Calu3 (cell line): ENCODE results near the gene GAS7. TPM values are rescaled to one million over a fixed set of nuclear protein-coding genes. Genes with fewer than 3 reads are reported as not detected.

Experiments
- BruUV-seq: library from RNA; stranded (reverse); fragments of 400-500 nt; replicated peaks from 2 replicates; lab custom pipeline; 2021; lab: Mats Ljungman, UMichigan
- CTCF ChIA-PET: fragments of 300-600 bp; sonication (Branson Sonifier 250); formaldehyde crosslinking; loops from one replicate; lab custom pipeline; 2022; ENCODE audit warnings: antibody characterized with exemption; lab: Charles Lee
- DNase-seq: peaks from one replicate; pipeline ENCODE4 v3.0.0; 2022
- H3K27ac Mint-ChIP-seq: one replicate; pipeline ENCODE4 v1.8.0; 2022; ENCODE audit warnings: mixed read lengths; ENCODE audit not compliant: unreplicated experiment
- H3K27me3 Mint-ChIP-seq: one replicate; pipeline ENCODE4 v1.8.0; 2022; ENCODE audit warnings: mixed read lengths; ENCODE audit not compliant: unreplicated experiment
- H3K36me3 Mint-ChIP-seq: one replicate; pipeline ENCODE4 v1.8.0; 2022; ENCODE audit warnings: mild to moderate bottlenecking, moderate library complexity, mixed read lengths; ENCODE audit not compliant: insufficient read depth, unreplicated experiment
- H3K4me1 Mint-ChIP-seq: one replicate; pipeline ENCODE4 v1.8.0; 2022; ENCODE audit warnings: mild to moderate bottlenecking, low read depth, mixed read lengths; ENCODE audit not compliant: unreplicated experiment
- H3K4me3 Mint-ChIP-seq: one replicate; pipeline ENCODE4 v1.8.0; 2022; ENCODE audit warnings: mild to moderate bottlenecking, low read depth, moderate library complexity, mixed read lengths; ENCODE audit not compliant: unreplicated experiment
- H3K9me3 Mint-ChIP-seq: one replicate; pipeline ENCODE4 v1.8.0; 2022; ENCODE audit warnings: low read depth, mixed read lengths; ENCODE audit not compliant: unreplicated experiment
- CTCF ChIP-seq: fragments of 200-600 bp; IDR thresholded peaks from one replicate; pipeline ENCODE4 v1.8.0; 2022; ENCODE audit warnings: antibody characterized with exemption; ENCODE audit not compliant: unreplicated experiment
- intact Hi-C: fragments of 100-400 bp; cut with micrococcal nuclease; formaldehyde crosslinking; loops from one replicate; pipeline ENCODE4 v1.10.0; 2022; ENCODE audit not compliant: unreplicated experiment
- total RNA-seq: library from RNA; stranded (reverse); gene quantifications from 2 replicates; pipeline ENCODE4 v1.2.3, GENCODE V29; 2022

GAS7 gene
- total RNA-seq, 1 experiment from 2014 or later, result 0.42 TPM

GRCh38 chr17:10166176-10166935, 32.0 kb downstream of the GAS7 start:
- DNase-seq, result no peak
- H3K9me3 Mint-ChIP-seq, result peaks cover 2% of the 10 kb centered on the region
- no TSS peak for BruUV-seq
- intact Hi-C loops, result no loop called here
- CTCF ChIA-PET, result no interaction called here
- no peaks in the 10 kb centered on the region for H3K36me3 Mint-ChIP-seq
- no peak overlapping the region for H3K4me3 Mint-ChIP-seq
- no peak for TF ChIP-seq CTCF
- peaks cover 15% of the 10 kb centered on the region for H3K27me3 Mint-ChIP-seq
- no peak overlapping the region for H3K27ac Mint-ChIP-seq
- H3K4me1 Mint-ChIP-seq, result no peaks in the 10 kb centered on the region

GRCh38 chr17:10162096-10162495, 36.3 kb downstream of the GAS7 start:
- no peak for DNase-seq
- Mint-ChIP-seq H3K36me3 (no peaks in the 10 kb centered on the region), H3K27ac (no peak overlapping the region), H3K4me3 (no peak overlapping the region), H3K9me3 (peaks cover 2% of the 10 kb centered on the region), H3K4me1 (no peaks in the 10 kb centered on the region), H3K27me3 (no peaks in the 10 kb centered on the region)
- no TSS peak for BruUV-seq
- intact Hi-C loops, result no loop called here
- CTCF ChIA-PET, result no interaction called here
- no peak for TF ChIP-seq CTCF

- Mint-ChIP-seq H3K27me3 (no peaks in the 10 kb centered on the region), H3K4me3 (no peak overlapping the region), H3K36me3 (no peaks in the 10 kb centered on the region), H3K27ac (no peak overlapping the region), H3K4me1 (no peaks in the 10 kb centered on the region), H3K9me3 (peaks cover 2% of the 10 kb centered on the region)
- no peak for TF ChIP-seq CTCF
- DNase-seq, result no peak
- BruUV-seq, result no TSS peak
- CTCF ChIA-PET, result no interaction called here
- intact Hi-C loops, result no loop called here
Observed at GRCh38 chr17:10161386-10161785, 37.0 kb downstream of the GAS7 start.

- Mint-ChIP-seq H3K27me3 (no peaks in the 10 kb centered on the region), H3K36me3 (no peaks in the 10 kb centered on the region), H3K27ac (no peak overlapping the region), H3K9me3 (peaks cover 2% of the 10 kb centered on the region), H3K4me1 (no peaks in the 10 kb centered on the region), H3K4me3 (no peak overlapping the region)
- no peak for TF ChIP-seq CTCF
- CTCF ChIA-PET, result no interaction called here
- intact Hi-C loops, result no loop called here
- no TSS peak for BruUV-seq
- DNase-seq, result no peak
Observed at GRCh38 chr17:10156948-10157607, 41.3 kb downstream of the GAS7 start.
